Kidney epithelial cell (primary cell): ENCODE measurements around the gene DONSON. TPM values are rescaled to one million over a fixed set of nuclear protein-coding genes. Genes with fewer than 3 reads are reported as not detected.

Source experiments
- DNase-seq: peaks from one replicate; pipeline ENCODE4 v3.0.0-alpha.2; 2010; ENCODE audit warnings: low read depth
- H3K27me3 ChIP-seq: 2 replicates; pipeline ENCODE4 v1.6.0; 2011; ENCODE audit warnings: low read length; ENCODE audit not compliant: control insufficient read depth, insufficient read depth
- H3K36me3 ChIP-seq: 2 replicates; pipeline ENCODE4 v1.5.1; 2011; ENCODE audit warnings: low read length; ENCODE audit not compliant: control insufficient read depth, insufficient read depth
- H3K4me3 ChIP-seq: 2 replicates; pipeline ENCODE4 v1.5.1; 2011; ENCODE audit warnings: low read depth, mild to moderate bottlenecking, control low read depth, low read length
- CTCF ChIP-seq: IDR thresholded peaks from 2 replicates; pipeline ENCODE4 v1.5.1; 2011; ENCODE audit warnings: mild to moderate bottlenecking, moderate library complexity, low read length, control low read depth, inconsistent platforms; ENCODE audit not compliant: insufficient read depth, poor library complexity, severe bottlenecking
- total RNA-seq: library from RNA; depleted of rRNA; stranded (reverse); fragments of >200 nt; gene quantifications from 2 replicates; pipeline ENCODE4 v1.2.3, GENCODE V29; 2015

DONSON gene
- total RNA-seq, 1 donor from 2014 or later = 6.8 TPM

- H3K36me3 ChIP-seq = peaks cover 1% of the 10 kb centered on the region
- H3K4me3 ChIP-seq = peak overlapping the region; percentile 95
- H3K27me3 ChIP-seq = no peaks in the 10 kb centered on the region
- TF ChIP-seq CTCF = no peak
- DNase-seq = no peak
These were observed 47.3 kb downstream of the DONSON start for GRCh38 chr21:33541105-33541711.

- H3K4me3 ChIP-seq = peak overlapping the region; percentile 95
- no peak for DNase-seq
- no peak for TF ChIP-seq CTCF
- H3K27me3 ChIP-seq = no peaks in the 10 kb centered on the region
- peaks cover 1% of the 10 kb centered on the region for H3K36me3 ChIP-seq
These were observed 47.8 kb downstream of the DONSON start for GRCh38 chr21:33540711-33541104.

GRCh38 chr21:33539616-33540015 lies 48.9 kb downstream of the DONSON start:
- no peaks in the 10 kb centered on the region for H3K27me3 ChIP-seq
- H3K36me3 ChIP-seq = peaks cover 1% of the 10 kb centered on the region
- DNase-seq = no peak
- H3K4me3 ChIP-seq = no peak overlapping the region
- no peak for TF ChIP-seq CTCF

- TF ChIP-seq CTCF = no peak
- peaks cover 1% of the 10 kb centered on the region for H3K36me3 ChIP-seq
- H3K27me3 ChIP-seq = no peaks in the 10 kb centered on the region
- no peak overlapping the region for H3K4me3 ChIP-seq
- no peak for DNase-seq
These were observed 51.3 kb downstream of the DONSON start for GRCh38 chr21:33537212-33537611.

GRCh38 chr21:33531007-33531406 lies 57.5 kb downstream of the DONSON start:
- no peaks in the 10 kb centered on the region for H3K36me3 ChIP-seq
- H3K27me3 ChIP-seq = no peaks in the 10 kb centered on the region
- H3K4me3 ChIP-seq = no peak overlapping the region
- no peak for DNase-seq
- TF ChIP-seq CTCF = no peak

Other genes with a start within 250 kb of the DONSON start
- 64.1 and 66.5 TPM in 2 replicates for gene IFNGR2, start 185.3 kb downstream of the DONSON start, total RNA-seq
- 29.4 and 32.0 TPM in 2 replicates for gene TMEM50B, start 108.7 kb downstream of the DONSON start, total RNA-seq
- gene DNAJC28, start 97.0 kb downstream of the DONSON start, total RNA-seq = 2.4 and 3.1 TPM in 2 replicates
- 114 and 161 TPM in 2 replicates for gene GART, start 46.6 kb downstream of the DONSON start, total RNA-seq
- gene SON, start 45.6 kb downstream of the DONSON start, total RNA-seq = 139 and 291 TPM in 2 replicates
- 12.6 and 22.7 TPM in 2 replicates for gene CRYZL1, start 53.1 kb upstream of the DONSON start, total RNA-seq
- gene ITSN1, start 53.8 kb upstream of the DONSON start, total RNA-seq = 11.8 and 20.4 TPM in 2 replicates